K562 (cell line): ENCODE measurements around the gene RAMACL.

Source experiments
- KDM1A ChIP-seq, 2 experiments: fragments of 450-650 bp; IDR thresholded peaks; 2 replicates each; pipeline ENCODE4 v1.6.1; 2016; ENCODE audit warnings: mild to moderate bottlenecking in 2 of 2
- TF ChIP-seq, protein P1 (sequence below), 3 experiments: IDR thresholded peaks in 2 of 3; conservative IDR thresholded peaks in 1 of 3; 2 replicates each; pipeline ENCODE4 v1.5.1; 2011 to 2012; ENCODE audit warnings: low read length in 3 of 3, mild to moderate bottlenecking in 3 of 3, control low read depth in 2 of 3, improper control_type of control experiment in 1 of 3, inconsistent platforms in 1 of 3, low read depth in 1 of 3, mixed read lengths in 1 of 3, moderate library complexity in 1 of 3; ENCODE audit not compliant: insufficient read depth in 2 of 3

DNA sequence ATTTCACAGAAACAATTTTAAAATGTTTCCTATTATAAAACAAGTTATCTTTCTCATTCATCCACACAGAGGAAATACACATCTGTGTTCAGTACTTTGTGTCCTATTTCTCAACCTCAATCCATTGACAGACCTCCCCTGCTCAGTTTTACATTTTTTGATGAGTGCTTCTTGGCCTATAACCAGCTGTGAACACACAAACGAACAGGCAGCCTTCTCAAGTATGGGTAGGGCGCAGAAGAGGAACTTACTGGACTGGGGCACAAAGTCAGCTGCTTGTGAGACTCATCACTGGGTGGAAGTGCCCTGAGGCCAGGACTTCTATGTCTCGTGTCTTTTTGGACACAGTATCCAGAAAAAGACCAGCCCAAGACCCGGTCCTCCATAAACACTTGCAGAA is 37.8 kb upstream of the RAMACL start:
- TF ChIP-seq KDM1A (IDR thresholded peaks at IDR 0.05), result no peak
- TF ChIP-seq, protein P1, sequence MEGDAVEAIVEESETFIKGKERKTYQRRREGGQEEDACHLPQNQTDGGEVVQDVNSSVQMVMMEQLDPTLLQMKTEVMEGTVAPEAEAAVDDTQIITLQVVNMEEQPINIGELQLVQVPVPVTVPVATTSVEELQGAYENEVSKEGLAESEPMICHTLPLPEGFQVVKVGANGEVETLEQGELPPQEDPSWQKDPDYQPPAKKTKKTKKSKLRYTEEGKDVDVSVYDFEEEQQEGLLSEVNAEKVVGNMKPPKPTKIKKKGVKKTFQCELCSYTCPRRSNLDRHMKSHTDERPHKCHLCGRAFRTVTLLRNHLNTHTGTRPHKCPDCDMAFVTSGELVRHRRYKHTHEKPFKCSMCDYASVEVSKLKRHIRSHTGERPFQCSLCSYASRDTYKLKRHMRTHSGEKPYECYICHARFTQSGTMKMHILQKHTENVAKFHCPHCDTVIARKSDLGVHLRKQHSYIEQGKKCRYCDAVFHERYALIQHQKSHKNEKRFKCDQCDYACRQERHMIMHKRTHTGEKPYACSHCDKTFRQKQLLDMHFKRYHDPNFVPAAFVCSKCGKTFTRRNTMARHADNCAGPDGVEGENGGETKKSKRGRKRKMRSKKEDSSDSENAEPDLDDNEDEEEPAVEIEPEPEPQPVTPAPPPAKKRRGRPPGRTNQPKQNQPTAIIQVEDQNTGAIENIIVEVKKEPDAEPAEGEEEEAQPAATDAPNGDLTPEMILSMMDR (IDR thresholded peaks at IDR 0.05 in 2 of 3, conservative IDR thresholded peaks at IDR 0.05 in 1 of 3; ENCODE audit: insufficient read depth in 2 of 3, low read depth in 1 of 3, low read length in 3 of 3), result no peak
